Left cardiac atrium (tissue), 4 donors: Measurements from ENCODE around the gene CHAF1A. TPM values are rescaled to one million over a fixed set of nuclear protein-coding genes. Genes with fewer than 3 reads are reported as not detected.

Source experiments
- ATAC-seq, 2 donors: fragments of 200-7000 bp; cut with Tn5 transposase; one replicate each; pipeline ENCODE4 v1.9.1; 2020; ENCODE audit warnings: mild to moderate bottlenecking in 2 of 2, moderate library complexity in 2 of 2
- DNase-seq: peaks from one replicate; pipeline ENCODE4 v3.0.0-alpha.2; 2020
- intact Hi-C, 2 donors: fragments of 100-400 bp; cut with DNase I; formaldehyde crosslinking; loops; one replicate each; pipeline versions ENCODE4 v1.14.1 to v1.15.1; 2022 to 2023
- total RNA-seq, 2 donors: library from RNA; stranded (reverse); fragmentation: NEBNext Ultra II Directional; extraction: Animal tissue kit (Norgen Biotek cat#: 25700); gene quantifications; one replicate each; pipeline ENCODE4 v1.2.1, GENCODE V29; 2021
- donor health status: DM: no; HTN: yes; CAD: no.
- donor health status: DM: no; HTN: yes; CAD: no; lungs with severe emphysema.
- donor health status: DM: yes; HTN: yes; CAD: no.
- donor health status: Dilated cardiomyopathy.

CHAF1A gene
- total RNA-seq, 2 donors from 2014 or later, result 5.2 to 8.4 TPM

DNA sequence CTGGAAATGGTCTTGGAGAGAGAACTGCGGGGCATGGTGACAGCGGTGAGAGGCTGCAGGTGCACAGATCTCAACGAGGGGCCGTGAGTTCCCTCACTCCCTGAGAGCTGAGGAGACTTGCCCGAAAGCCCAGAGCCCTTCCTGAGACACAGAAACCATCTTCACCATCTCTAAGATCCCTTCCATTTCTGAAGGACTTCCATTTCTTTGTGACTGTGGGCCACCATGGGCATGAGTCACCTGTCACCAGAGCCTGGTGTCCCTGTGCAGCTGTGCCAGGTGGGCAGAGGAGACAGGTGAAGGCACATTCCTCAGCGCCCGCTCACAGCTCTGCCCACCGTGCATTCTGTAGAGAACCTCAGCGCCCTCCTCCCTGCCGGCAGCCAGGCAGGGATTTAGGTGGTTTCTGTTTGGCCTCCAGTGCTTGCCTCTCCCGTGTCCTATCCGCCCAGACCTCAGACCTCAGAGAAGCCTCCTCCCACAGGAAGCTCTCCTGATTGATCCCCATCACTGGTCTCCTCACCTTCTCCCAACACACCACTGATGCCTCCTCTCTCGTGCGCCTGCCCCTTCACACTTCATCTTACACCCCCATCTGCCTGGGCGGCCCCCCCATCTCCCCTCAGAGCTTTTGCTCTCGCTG, 26.3 kb upstream of the CHAF1A start:
- intact Hi-C loops, result no loop called here
- DNase-seq (no peak), ATAC-seq (no peak)

DNA sequence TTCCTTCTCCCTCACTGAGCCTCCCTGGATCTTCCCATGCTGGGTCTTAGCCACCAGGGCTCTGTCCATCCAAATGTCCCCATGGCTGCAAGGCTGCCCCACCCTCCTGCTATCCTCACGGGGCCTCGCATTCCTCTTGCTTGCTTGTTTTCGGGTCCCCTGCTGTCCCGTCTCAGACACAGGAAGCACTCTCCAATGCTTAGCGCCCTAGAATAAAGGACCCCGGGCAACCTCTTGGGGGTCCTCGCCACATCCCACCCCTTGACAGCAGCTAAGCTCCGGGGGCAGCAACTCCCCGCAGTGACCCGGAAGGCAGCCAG, 25.8 kb upstream of the CHAF1A start:
- ATAC-seq (no peak), DNase-seq (no peak)

DNA sequence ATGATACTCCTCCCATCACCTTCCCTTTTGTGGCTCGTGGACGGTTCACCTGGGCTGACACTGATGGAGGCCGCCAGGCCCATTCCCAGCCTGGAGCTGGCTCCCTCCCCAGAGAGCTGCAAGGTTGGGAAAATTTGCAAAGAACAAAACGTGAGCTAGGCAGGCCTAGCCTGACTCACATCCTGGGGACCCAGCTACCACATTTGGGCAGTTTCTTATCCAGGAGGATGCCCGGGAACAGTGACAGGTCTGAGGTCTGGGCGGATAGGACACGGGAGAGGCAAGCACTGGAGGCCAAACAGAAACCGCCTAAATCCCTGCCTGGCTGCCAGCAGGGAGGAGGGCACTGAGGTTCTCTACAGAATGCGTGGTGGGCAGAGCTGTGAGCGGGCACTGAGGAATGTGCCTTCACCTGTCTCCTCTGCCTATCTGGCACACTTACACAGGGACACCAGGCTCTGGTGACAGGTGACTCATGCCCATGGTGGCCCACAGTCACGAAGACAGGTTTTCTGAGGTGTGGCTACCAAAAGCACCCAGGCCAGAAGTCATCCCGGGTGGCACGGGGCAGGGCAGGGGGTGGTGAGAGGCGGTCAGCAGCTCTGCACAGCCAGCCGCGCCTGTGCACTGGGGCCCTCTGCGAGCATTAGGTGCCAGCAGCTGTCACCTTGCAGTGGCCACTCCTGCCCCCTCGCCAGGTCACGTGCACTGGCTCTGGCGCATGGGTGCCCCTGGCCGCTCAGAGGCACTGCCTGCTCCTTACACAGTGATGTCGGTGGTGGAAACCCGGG, 25.3 kb upstream of the CHAF1A start:
- DNase-seq, result no peak
- intact Hi-C loops, result no loop called here
- ATAC-seq, result peak; percentile 8 to 27

More for the DNA sequence above, 25.8 kb upstream of the CHAF1A start:
- intact Hi-C loops, result no loop called here

DNA sequence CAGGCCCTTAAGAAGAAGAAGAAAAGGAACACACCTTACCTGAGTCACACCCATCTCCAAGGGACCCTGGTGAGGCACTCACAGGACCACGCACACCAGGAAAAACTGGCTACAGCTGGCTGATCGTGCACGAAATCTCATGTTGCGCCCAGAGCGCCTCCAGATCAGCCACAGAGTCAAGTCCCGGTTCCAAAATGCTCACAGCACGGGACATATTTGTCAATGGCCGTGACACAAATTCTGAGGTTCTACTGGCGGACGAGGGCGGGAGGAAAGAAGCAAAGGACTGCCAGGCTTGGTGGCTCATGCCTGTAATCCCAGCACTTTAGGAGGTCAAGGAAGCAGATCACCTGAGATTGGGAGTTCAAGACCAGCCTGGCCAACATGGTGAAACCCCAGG, 23.6 kb upstream of the CHAF1A start:
- ATAC-seq, result no peak
- no peak for DNase-seq
- intact Hi-C loops, result no loop called here

DNA sequence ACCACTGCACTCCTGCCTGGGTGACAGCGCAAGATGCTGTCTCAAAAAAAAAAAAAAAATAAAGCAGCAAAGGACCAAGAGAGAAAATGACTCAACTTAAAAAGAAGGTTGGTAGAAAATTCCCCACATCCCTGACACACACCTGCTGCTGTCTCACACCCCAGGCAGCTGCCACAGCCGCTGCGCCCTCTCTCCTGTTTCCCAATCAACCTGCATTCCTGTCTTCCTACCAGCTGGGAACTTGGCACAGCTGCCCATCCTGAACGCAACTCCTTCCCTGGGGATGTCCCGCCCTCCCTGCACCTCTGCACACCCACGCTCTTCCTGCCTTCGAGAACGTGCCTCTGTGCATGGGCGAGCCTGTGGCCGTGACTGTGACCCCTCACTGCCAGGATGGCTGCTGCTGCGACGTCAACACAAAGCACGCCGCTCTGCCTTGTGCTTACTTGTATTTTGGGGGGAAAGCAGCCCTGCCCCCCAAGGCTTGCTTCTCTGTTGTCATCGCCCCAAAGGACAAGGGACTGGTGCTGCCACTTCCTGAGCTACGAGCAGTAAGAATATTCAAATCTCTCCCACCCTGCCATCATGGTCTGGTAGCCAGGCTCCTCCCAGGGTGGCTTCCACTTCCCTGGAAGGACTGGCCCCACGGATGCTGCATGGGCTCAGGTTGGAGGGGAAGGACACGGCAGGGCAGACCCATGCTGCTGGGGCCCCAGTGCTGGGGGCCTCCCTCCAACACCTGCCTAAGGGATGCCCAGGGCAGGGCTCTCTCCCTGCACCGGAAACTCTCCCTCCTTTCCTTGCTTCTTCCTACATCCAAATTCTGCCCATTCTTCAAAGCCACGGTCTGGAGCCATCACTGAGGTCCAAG, 22.8 kb upstream of the CHAF1A start:
- intact Hi-C loops, result no loop called here
- DNase-seq (peak; percentile 67), ATAC-seq (peak; percentile 20 to 46)

DNA sequence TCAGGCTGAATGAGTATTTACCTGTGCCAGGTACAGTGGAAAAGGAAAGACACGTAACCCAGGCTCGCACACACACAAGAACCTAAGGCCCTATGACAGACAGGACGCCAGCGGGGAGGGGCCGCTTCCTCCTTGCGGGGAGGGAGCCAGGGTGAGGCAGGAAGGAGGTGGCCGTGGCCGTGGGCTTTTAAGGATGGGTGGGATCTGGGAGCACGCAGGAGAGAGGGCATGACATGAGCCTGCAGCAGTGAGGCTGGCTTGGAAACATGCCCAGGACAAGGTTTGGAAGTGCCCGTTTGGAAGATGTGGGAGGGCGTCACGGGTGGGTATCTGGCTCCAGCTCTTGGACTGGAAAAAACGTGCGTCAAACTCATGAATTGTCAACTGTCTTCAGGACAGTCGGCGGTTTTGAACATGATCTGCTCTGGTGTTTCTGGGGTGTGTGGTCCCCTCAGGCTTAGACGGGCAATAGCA, 22.1 kb upstream of the CHAF1A start:
- DNase-seq, result peak; percentile 72
- intact Hi-C loops, result no loop called here
- peak; percentile 8 to 39 for ATAC-seq

DNA sequence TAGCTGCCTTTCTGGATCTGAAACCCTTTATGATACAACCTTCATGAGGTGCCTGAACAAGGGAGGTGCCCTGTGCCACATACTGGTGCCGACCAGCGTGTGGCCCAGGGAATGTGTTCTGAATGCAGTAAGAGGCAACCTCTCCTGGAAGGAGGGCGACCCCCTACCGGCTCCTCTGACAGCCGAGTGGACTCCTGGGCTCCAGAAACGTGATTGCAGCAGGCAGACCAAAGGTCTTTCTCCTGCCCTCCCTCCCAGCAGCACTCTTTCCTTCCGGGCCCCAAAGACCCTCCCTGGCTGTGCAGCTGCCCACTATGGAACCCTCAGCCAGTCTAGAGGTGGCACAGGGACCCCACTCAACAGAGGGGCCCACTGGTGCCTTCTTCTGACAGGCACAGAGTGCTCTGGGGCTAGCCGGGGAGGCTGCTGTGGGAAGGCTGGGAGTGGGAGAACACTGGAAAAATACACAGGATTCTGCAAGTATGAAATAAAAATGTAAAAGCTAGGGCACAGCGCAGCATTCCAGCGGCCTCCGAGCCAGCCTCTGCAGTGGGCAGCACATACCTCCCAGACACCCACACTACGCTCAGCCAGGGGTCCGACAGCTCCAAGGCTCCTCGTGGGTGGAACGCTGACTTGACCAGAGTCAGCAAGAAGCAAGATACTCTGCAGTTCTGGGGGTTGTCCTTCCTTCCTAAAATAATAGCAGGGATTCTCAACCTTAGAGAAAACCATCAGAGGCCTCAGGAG, 17.0 kb upstream of the CHAF1A start:
- ATAC-seq (no peak), DNase-seq (no peak)

DNA sequence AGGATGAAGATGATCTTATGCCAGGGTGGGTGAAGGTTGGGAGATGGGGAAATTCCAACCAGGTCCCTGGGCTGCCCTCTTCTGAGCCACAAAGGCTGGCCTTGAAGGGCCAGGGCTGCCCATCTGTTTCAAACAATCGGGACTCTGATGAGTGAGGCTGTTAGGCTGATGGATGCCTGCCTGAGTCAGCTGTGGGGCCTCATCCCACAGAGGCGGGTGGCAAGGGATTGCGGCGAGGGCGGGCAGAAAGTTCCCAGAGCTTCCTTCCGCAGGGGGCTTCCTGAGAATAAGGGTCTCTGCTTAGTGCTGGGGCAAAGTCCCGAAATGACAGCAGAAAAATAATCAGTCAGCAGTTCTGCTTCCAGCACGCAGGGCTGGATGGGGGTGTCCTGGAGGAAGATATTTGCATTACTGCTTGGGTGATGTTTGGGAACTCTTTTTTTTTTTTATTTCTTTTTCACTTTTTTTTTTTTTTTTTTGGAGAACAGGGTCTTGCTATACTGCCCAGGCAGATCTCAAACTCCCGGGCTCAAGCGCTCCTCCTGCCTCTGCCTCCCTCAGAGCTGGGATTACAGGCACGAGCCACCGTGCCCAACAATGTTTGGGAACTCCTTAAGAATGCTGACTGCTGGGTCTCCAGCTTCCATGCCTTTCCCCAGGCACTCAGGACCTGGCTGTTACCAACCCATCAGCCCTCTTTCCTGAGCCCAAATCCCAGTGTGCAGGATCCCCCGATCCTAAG, 16.2 kb upstream of the CHAF1A start:
- DNase-seq, result no peak
- ATAC-seq, result no peak
- intact Hi-C loops, result no loop called here

More for the DNA sequence above, 17.0 kb upstream of the CHAF1A start:
- intact Hi-C loops, result no loop called here

DNA sequence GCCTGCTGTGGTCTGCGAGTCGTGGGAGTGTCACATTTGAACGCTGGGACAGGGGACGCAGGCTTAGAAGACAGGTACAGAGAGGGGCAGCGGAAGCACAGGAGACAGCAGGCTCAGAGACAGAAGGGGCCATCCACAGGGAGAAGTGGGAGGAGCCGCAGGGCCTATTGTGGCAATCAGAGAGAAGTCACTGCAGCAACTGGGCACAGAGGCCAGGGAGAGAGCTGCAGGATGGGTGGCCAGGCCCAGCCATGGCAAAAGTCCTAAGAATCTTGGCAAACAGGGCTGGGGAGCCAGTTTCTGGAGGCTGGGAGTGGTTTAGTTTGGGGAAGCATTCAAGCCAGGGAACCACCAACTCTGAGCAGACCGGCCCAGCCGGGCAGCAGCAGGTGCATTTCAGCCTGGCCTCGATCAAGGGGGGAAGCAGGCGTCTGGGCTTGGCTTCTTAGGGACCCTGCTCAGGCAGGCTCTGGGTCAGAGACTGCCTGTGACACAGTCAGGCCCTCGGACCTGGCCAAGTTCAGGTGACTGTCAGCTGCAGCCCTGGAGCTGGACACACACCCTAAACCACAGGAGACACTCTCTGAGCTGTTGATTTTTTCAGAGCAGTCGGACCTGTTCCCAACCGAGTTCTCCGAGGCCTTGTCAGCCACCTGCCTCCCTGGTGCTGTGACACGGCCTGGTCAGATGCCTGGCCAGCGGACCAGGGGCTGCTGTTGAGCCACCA, 13.9 kb upstream of the CHAF1A start:
- peak; percentile 5 to 45 for ATAC-seq
- intact Hi-C loops, result no loop called here
- peak; percentile 28 for DNase-seq

DNA sequence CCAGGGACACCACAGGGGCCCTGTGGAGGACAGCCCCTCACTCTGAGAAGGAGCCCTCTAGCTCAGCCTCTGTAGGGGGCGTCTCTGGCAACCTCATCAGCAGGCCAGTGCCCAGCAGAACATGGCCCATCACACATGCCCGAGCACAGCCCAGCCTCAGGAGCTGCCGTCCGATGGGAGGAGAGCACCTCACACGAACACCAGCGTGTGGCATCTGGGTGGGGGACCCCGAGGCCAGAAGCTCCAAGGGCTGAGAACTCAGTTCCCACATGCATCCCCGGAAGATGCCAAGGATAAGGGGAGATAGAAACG, 13.4 kb upstream of the CHAF1A start:
- DNase-seq, result no peak
- intact Hi-C loops, result no loop called here
- no peak for ATAC-seq

DNA sequence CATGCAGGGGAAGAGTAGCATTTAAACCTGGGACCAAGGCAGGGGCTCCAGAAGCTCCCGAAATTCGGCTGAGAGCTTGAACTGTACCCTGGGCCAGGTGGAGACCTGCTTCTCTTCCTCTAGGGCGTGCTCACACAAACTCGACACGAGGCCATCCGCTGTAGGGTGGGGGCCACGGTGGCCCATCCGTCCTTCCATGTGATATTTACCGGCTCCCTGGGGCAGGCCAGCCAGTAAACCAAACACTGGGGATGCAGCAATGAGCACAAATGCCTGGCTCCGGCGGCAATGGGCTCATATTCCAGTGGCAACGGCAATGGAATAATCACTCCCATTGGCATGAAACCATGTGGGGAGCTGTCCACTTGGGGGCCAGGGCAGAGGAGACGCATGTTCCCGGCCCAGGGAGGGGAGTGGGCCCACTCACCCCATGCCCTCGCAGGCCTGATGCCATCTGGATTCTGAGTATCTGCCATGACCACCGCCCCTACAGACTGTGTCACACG, 12.9 kb upstream of the CHAF1A start:
- ATAC-seq (no peak), DNase-seq (peak; percentile 29)
- intact Hi-C loops, result no loop called here

DNA sequence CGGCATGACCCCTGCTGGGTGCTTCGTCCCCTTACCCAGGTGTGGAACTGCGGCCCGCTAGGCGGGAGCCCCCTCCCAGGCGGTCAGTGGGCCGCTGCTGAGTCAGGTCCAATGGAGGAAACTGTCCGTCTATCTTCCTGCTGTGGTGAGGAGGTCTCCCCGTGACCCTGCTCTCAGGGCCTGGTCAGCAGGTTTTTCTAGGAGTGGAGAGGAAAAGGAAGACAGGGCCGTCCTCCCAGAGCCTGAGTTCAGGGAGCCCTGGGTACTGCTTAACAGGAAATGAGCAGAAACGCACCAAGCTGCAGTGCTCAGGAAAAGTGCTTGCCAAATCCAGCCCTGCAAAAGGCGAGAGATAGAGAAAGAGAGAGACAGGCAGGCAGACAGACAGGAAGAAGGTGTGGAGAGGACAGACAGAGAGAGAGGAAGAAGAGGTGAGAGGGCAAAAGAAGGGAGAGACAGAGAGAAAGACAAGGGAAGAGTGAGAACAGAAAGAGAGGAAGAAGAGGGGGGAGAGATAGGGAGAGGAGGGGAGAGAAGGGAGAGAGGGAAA, 12.3 kb upstream of the CHAF1A start:
- peak; percentile 43 to 66 for ATAC-seq
- DNase-seq, result peak; percentile 62
- intact Hi-C loops, result no loop called here

DNA sequence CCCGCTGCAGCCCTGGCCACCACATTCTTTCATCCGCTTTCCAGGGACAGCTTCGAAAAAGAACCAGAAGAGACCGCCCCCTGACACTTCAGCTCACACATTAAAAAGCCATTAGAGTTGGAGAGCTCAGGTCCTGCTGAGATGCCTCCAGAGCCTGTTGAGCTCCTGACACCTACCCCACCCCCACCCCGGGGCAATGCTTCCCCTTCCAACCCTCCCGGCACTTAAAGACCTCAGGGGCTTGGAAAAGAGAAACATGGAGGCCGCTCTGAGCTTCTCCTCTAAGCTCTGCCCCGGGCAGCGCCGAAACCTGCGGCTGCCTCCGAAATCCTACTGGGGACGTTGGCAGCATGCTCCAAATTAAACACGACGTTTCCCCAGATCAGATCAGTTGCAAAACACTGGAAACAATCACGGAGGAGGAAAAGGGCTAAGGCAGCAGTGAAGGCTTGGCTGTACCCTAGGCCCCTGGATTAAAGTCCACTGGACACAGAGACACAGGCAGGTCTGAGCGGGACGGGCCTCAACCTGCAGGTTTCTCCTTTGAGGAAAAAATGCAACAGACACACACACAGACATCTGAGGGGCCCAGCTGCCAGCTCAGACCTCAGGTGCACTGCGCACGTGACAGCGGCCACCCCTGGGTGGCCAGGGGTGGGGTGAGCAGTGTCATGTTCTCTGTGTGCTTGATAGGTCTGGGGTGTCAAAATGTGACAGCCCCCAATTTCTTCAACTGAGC, 11.7 kb upstream of the CHAF1A start:
- intact Hi-C loops, result no loop called here
- DNase-seq, result peak; percentile 29
- peak; percentile 24 to 43 for ATAC-seq

DNA sequence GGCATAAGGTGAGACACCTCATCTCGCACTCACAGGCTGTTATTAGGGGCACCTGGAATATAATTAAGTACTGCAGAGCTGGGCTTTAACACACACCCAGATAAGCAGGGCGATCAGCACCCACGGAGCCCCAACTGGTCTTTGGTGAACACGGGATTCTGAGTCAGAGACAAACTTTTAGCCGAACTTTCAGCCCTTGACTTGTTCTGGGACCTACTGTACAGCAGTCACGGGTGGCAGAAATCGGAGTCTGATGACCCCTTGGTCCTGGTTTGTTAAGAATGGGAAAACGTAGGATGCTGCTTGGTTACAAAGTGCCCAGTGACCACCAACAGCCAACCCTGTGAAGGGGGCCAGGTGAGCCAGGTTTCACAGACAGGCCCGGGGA, 11.1 kb upstream of the CHAF1A start:
- intact Hi-C loops, result no loop called here
- no peak for DNase-seq
- no peak for ATAC-seq

DNA sequence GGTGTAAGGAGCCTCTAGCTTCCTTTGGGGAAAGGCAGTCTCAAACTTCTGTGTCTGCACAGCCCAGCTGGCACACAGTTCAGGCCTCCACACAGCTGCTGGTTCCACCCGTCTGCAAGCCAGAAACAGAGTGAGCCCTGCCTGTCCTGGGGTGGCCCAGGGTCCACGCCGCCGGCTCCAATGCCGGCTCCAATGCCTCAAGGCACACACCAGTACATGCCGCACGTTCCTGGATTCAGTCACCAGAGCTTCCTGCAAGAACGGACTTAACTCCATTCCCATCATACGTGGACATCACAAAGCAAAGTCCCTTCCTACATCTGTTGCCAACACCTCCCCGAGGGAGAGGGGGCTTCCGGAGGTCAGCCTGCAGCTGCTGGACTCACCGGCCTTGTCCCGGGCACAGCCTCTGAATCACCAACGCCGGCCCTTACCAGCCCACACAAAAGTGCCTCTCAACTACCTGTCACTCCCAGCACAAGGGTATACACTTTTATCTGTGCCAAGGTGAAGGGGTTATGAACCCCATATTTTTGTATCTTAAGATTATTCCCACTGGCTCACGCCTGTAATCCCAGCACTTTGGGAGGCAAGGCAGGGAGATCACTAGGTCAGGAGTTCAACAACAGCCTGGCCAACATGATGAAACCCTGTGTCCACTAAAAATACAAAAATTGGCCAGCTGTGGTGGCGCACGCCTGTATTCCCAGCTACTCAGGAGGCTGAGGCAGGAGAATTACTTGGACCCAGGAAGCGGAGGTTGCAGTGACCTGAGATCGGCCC, 10.5 kb upstream of the CHAF1A start:
- ATAC-seq, result peak; percentile 34 to 46
- intact Hi-C loops, result no loop called here
- DNase-seq, result peak; percentile 76

DNA sequence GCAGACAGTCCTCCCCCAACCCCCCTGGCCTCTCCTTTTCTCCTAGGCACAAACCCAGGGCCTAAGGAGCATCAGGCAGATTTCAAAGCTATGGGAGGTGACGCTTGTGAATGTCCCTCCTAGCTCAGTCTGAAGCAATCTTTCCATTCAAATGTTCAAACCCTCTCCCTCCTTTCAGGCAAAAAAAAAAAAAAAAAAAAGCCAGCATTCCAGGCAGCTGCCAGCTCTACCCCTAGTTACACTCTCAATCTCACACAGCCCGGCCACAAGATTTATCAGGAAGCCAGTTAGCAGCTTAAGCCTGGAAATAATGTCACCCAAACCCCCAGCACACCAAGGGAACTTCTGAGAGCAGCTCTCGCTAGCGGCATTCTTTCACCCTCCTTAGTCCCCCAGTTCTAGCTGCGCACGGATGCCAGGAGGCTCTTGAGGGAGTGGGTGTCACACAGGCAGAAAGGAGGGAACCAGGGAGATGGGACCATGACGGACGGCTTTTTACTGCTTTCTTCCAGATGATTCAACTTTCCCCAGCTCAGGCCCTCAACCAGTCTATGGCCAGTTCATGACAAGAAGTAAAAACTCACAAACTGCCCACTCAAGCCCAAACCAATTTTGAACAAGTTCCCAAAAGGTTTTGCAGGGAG, 8.4 kb upstream of the CHAF1A start:
- ATAC-seq (peak in 1 of 2 donors; percentile 12), DNase-seq (no peak)
- intact Hi-C loops, result no loop called here
